Lung (tissue), 12 donors: ENCODE results near the gene CPM. TPM values are rescaled to one million over a fixed set of nuclear protein-coding genes. Genes with fewer than 3 reads are reported as not detected.

Experiments used
- ATAC-seq: fragments of 200-7000 bp; cut with Tn5 transposase; one replicate; pipeline ENCODE4 v1.9.1; 2020; ENCODE audit warnings: moderate number of reproducible peaks; ENCODE audit not compliant: insufficient read depth, low FRiP score
- DNase-seq, 3 donors: peaks; one replicate each; pipeline ENCODE4 v3.0.0-alpha.2; 2013 to 2017
- H3K27ac ChIP-seq, 2 donors: one replicate each; pipeline ENCODE4 v1.5.1; 2013; ENCODE audit warnings: mild to moderate bottlenecking in 2 of 2, moderate library complexity in 2 of 2, control low read depth in 1 of 2, inconsistent platforms in 1 of 2, low read depth in 1 of 2, low read length in 1 of 2
- H3K27me3 ChIP-seq, 3 donors: one replicate each; pipeline ENCODE4 v1.5.1; 2013; ENCODE audit warnings: low read length in 2 of 3; ENCODE audit not compliant: control insufficient read depth in 3 of 3, insufficient read depth in 3 of 3
- H3K36me3 ChIP-seq, 4 donors: one replicate each; pipeline ENCODE4 v1.5.1; 2013; ENCODE audit warnings: low read length in 4 of 4, mild to moderate bottlenecking in 1 of 4, moderate library complexity in 1 of 4; ENCODE audit not compliant: control insufficient read depth in 4 of 4, insufficient read depth in 4 of 4
- H3K4me1 ChIP-seq, 5 donors: one replicate each; pipeline ENCODE4 v1.5.1; 2013; ENCODE audit warnings: low read length in 5 of 5, mild to moderate bottlenecking in 2 of 5, moderate library complexity in 1 of 5; ENCODE audit not compliant: control insufficient read depth in 5 of 5, insufficient read depth in 5 of 5
- H3K4me3 ChIP-seq: one replicate; pipeline ENCODE4 v1.5.1; 2013; ENCODE audit warnings: mild to moderate bottlenecking, control low read depth, moderate library complexity
- H3K9ac ChIP-seq, 2 donors: one replicate each; pipeline ENCODE4 v1.5.1; 2013; ENCODE audit warnings: low read length in 2 of 2, control low read depth in 1 of 2; ENCODE audit not compliant: insufficient read depth in 1 of 2
- H3K9me3 ChIP-seq, 4 donors: one replicate each; pipeline ENCODE4 v1.5.1; 2013; ENCODE audit warnings: low read length in 3 of 4, mild to moderate bottlenecking in 1 of 4, moderate library complexity in 1 of 4; ENCODE audit not compliant: control insufficient read depth in 4 of 4, insufficient read depth in 3 of 4
- CTCF ChIP-seq: IDR thresholded peaks from 2 replicates; pipeline ENCODE4 v1.5.1; 2012; ENCODE audit warnings: mild to moderate bottlenecking; ENCODE audit errors: control extremely low read depth, extremely low read depth
- WGBS, 2 donors: extraction: QIAGEN DNeasy Blood & Tissue Kit; methylation state at CpG; one replicate each; pipeline ENCODE4 v1.1.7; 2013; 5-methylcytosine and 5-hydroxymethylcytosine counted together
- polyA plus RNA-seq, 2 donors: library from polyadenylated mRNA; stranded (reverse); fragments of 200-250 nt; gene quantifications; one replicate each; pipeline ENCODE4 v1.2.1, GENCODE V29; 2013
- total RNA-seq, 2 donors: library from RNA; depleted of rRNA in 1 of 2; stranded (reverse); fragments of >200 nt in 1 of 2; gene quantifications; one replicate each; pipeline ENCODE4 v1.2.1, GENCODE V29; 2014 to 2021
- donor health status: control.
- donor health status: control.
- donor health status: Bipolar disorder and iron deficiency.
- donor health status: healthy.
- donor health status: DM: yes; HTN: yes; CAD: no.

Gene CPM
- total and polyA plus RNA-seq, 4 donors, result 66.6 to 241 (median 136) TPM

GRCh38 chr12:68828672-68829068, 104.3 kb downstream of the CPM start:
- H3K9me3 ChIP-seq, result no peaks in the 10 kb centered on the region
- 78 to 89% methylated on average over 7 of the region's 7 CpGs for WGBS, 2 donors
- no peak for TF ChIP-seq CTCF
- no peak overlapping the region for H3K27ac ChIP-seq
- H3K9ac ChIP-seq, result no peak overlapping the region
- peaks cover 18 to 28% (median 23%) of the 10 kb centered on the region in 4 donors for H3K36me3 ChIP-seq
- H3K4me1 ChIP-seq, result no peaks in the 10 kb centered on the region
- DNase-seq (no peak), ATAC-seq (no peak)
- H3K27me3 ChIP-seq, result no peaks in the 10 kb centered on the region
- H3K4me3 ChIP-seq, result no peak overlapping the region

GRCh38 chr12:68827895-68828671, 104.9 kb downstream of the CPM start:
- H3K9me3 ChIP-seq, result no peaks in the 10 kb centered on the region
- peaks cover 18 to 27% (median 23%) of the 10 kb centered on the region in 4 donors for H3K36me3 ChIP-seq
- no peaks in the 10 kb centered on the region for H3K27me3 ChIP-seq
- H3K4me3 ChIP-seq, result no peak overlapping the region
- ATAC-seq (no peak), DNase-seq (no peak)
- no peak overlapping the region for H3K27ac ChIP-seq
- H3K9ac ChIP-seq, result no peak overlapping the region
- WGBS, 2 donors, result 88 to 91% methylated on average over 5 of the region's 5 CpGs
- no peak for TF ChIP-seq CTCF
- no peaks in the 10 kb centered on the region for H3K4me1 ChIP-seq

- no peak for TF ChIP-seq CTCF
- Histone ChIP-seq H3K27me3 (no peaks in the 10 kb centered on the region), H3K9ac (no peak overlapping the region), H3K4me3 (no peak overlapping the region), H3K9me3 (no peaks in the 10 kb centered on the region), H3K4me1 (no peaks in the 10 kb centered on the region), H3K27ac (no peak overlapping the region), H3K36me3 (peaks cover 15 to 32% (median 23%) of the 10 kb centered on the region in 4 donors)
- ATAC-seq (no peak), DNase-seq (no peak)
- WGBS, 2 donors, result 91 to 97% methylated on average over 11 of the region's 11 CpGs
Observed at GRCh38 chr12:68825569-68826217, 107.3 kb downstream of the CPM start.
